Calu3 (cell line): ENCODE results near the gene ADD3. TPM values are rescaled to one million over a fixed set of nuclear protein-coding genes. Genes with fewer than 3 reads are reported as not detected.

Experiments
- BruUV-seq: library from RNA; stranded (reverse); fragments of 400-500 nt; replicated peaks from 2 replicates; lab custom pipeline; 2021; lab: Mats Ljungman, UMichigan
- CTCF ChIA-PET: fragments of 300-600 bp; sonication (Branson Sonifier 250); formaldehyde crosslinking; loops from one replicate; lab custom pipeline; 2022; ENCODE audit warnings: antibody characterized with exemption; lab: Charles Lee
- DNase-seq: peaks from one replicate; pipeline ENCODE4 v3.0.0; 2022
- H3K27ac Mint-ChIP-seq: one replicate; pipeline ENCODE4 v1.8.0; 2022; ENCODE audit warnings: mixed read lengths; ENCODE audit not compliant: unreplicated experiment
- H3K27me3 Mint-ChIP-seq: one replicate; pipeline ENCODE4 v1.8.0; 2022; ENCODE audit warnings: mixed read lengths; ENCODE audit not compliant: unreplicated experiment
- H3K36me3 Mint-ChIP-seq: one replicate; pipeline ENCODE4 v1.8.0; 2022; ENCODE audit warnings: mild to moderate bottlenecking, moderate library complexity, mixed read lengths; ENCODE audit not compliant: insufficient read depth, unreplicated experiment
- H3K4me1 Mint-ChIP-seq: one replicate; pipeline ENCODE4 v1.8.0; 2022; ENCODE audit warnings: mild to moderate bottlenecking, low read depth, mixed read lengths; ENCODE audit not compliant: unreplicated experiment
- H3K4me3 Mint-ChIP-seq: one replicate; pipeline ENCODE4 v1.8.0; 2022; ENCODE audit warnings: mild to moderate bottlenecking, low read depth, moderate library complexity, mixed read lengths; ENCODE audit not compliant: unreplicated experiment
- H3K9me3 Mint-ChIP-seq: one replicate; pipeline ENCODE4 v1.8.0; 2022; ENCODE audit warnings: low read depth, mixed read lengths; ENCODE audit not compliant: unreplicated experiment
- CTCF ChIP-seq: fragments of 200-600 bp; IDR thresholded peaks from one replicate; pipeline ENCODE4 v1.8.0; 2022; ENCODE audit warnings: antibody characterized with exemption; ENCODE audit not compliant: unreplicated experiment
- intact Hi-C: fragments of 100-400 bp; cut with micrococcal nuclease; formaldehyde crosslinking; loops from one replicate; pipeline ENCODE4 v1.10.0; 2022; ENCODE audit not compliant: unreplicated experiment
- total RNA-seq: library from RNA; stranded (reverse); gene quantifications from 2 replicates; pipeline ENCODE4 v1.2.3, GENCODE V29; 2022

ADD3 gene
- total RNA-seq, 1 experiment from 2014 or later, result 64.4 TPM

- DNase-seq, result no peak
Measured at GRCh38 chr10:109996225-109996624, 11.6 kb upstream of the ADD3 start.

GRCh38 chr10:109996766-109997171, 11.0 kb upstream of the ADD3 start:
- Mint-ChIP-seq H3K4me3 (peak overlapping the region; percentile 26), H3K9me3 (no peaks in the 10 kb centered on the region), H3K4me1 (peaks cover 49% of the 10 kb centered on the region), H3K27me3 (no peaks in the 10 kb centered on the region), H3K27ac (peak overlapping the region; percentile 35), H3K36me3 (no peaks in the 10 kb centered on the region)
- TF ChIP-seq CTCF, result no peak
- intact Hi-C loops, result no loop called here
- CTCF ChIA-PET, result interaction anchor here (0.7 to 1.2 kb wide), 2 partner anchors 10 to 35 kb away, joined by 3 read pairs; no protein-coding TSS in a partner anchor
- no peak for DNase-seq
- no TSS peak for BruUV-seq

More at GRCh38 chr10:109996225-109996624, 11.6 kb upstream of the ADD3 start:
- H3K27me3 Mint-ChIP-seq, result no peaks in the 10 kb centered on the region
- H3K4me1 Mint-ChIP-seq, result peaks cover 49% of the 10 kb centered on the region
- no peaks in the 10 kb centered on the region for H3K36me3 Mint-ChIP-seq
- TF ChIP-seq CTCF, result no peak
- CTCF ChIA-PET, result interaction anchor here (1.2 kb wide), 1 partner anchor 35 kb away, joined by 3 read pairs; no protein-coding TSS in a partner anchor
- peak overlapping the region; percentile 35 for H3K27ac Mint-ChIP-seq
- peak overlapping the region; percentile 26 for H3K4me3 Mint-ChIP-seq
- no TSS peak for BruUV-seq
- intact Hi-C loops, result no loop called here
- H3K9me3 Mint-ChIP-seq, result no peaks in the 10 kb centered on the region

GRCh38 chr10:109997233-109997632, 10.6 kb upstream of the ADD3 start:
- intact Hi-C loops, result no loop called here

GRCh38 chr10:109998513-109998912, 9.3 kb upstream of the ADD3 start:
- Mint-ChIP-seq H3K4me3 (no peak overlapping the region), H3K27ac (no peak overlapping the region), H3K4me1 (peaks cover 58% of the 10 kb centered on the region), H3K9me3 (no peaks in the 10 kb centered on the region), H3K27me3 (no peaks in the 10 kb centered on the region), H3K36me3 (no peaks in the 10 kb centered on the region)
- TF ChIP-seq CTCF, result no peak
- BruUV-seq, result no TSS peak
- intact Hi-C loops, result no loop called here
- no peak for DNase-seq
- CTCF ChIA-PET, result no interaction called here

More at GRCh38 chr10:109997233-109997632, 10.6 kb upstream of the ADD3 start:
- no peak for DNase-seq
- TF ChIP-seq CTCF, result no peak
- no peak overlapping the region for H3K4me3 Mint-ChIP-seq
- no peaks in the 10 kb centered on the region for H3K36me3 Mint-ChIP-seq
- H3K27ac Mint-ChIP-seq, result no peak overlapping the region
- CTCF ChIA-PET, result interaction anchor here (0.7 to 1.2 kb wide), 2 partner anchors 10 to 36 kb away, joined by 3 read pairs; no protein-coding TSS in a partner anchor
- no peaks in the 10 kb centered on the region for H3K27me3 Mint-ChIP-seq
- no peaks in the 10 kb centered on the region for H3K9me3 Mint-ChIP-seq
- no TSS peak for BruUV-seq
- H3K4me1 Mint-ChIP-seq, result peaks cover 49% of the 10 kb centered on the region
